GM21515 (cell line): ENCODE data around the gene INVS.
"Not testable (repeated sequence)": the region's sequence is repeated elsewhere in the genome, so short reads cannot be mapped to it uniquely, and the experiment has no call there.

Source experiments
- ATAC-seq: cut with Tn5 transposase; IDR thresholded peaks from one replicate; pipeline ENCODE4 v1.9.1; 2021; ENCODE audit not compliant: unreplicated experiment

INVS gene

DNA sequence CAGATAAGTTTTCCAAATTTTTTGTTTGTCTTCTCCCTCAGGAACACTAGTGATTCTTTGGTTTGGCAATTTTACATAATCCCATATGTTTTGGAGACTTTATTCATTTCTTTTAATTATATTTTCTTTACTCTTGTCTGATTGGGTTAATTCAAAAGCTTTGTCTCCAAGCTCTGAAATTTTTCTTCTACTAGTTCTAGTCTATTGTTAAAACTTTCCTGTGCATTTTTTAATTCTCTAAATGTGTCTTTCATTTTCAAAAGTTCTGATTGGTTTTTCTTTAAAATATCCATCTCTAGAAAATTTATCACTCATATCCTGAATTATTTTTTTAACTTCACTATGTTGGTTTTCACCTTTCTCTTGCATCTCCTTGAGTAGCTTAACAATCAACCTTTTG lies 92.2 kb downstream of the INVS start:
- no peak for ATAC-seq

DNA sequence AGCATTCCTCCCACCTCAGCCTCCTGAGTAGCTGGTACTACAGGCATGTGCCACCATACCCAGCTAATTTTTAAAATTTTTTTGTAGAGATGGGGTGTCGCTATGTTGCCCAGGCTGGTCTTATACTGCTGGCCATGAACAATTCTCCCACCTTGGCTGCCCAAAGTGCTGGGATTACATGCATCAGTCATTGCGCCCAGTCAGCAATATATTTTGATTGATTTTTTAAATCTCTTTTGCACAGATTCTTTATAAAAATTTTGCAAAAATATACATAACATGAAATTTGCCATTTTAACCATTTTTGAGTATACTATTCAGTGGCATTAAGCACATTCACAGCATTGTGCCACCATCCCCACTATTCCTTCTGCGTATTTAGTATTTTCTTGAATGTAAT lies 94.0 kb downstream of the INVS start:
- no peak for ATAC-seq

GRCh38 chr9:100196215-100196614 lies 97.2 kb downstream of the INVS start:
- ATAC-seq: no peak

GRCh38 chr9:100196828-100197227 lies 97.8 kb downstream of the INVS start:
- no peak for ATAC-seq

DNA sequence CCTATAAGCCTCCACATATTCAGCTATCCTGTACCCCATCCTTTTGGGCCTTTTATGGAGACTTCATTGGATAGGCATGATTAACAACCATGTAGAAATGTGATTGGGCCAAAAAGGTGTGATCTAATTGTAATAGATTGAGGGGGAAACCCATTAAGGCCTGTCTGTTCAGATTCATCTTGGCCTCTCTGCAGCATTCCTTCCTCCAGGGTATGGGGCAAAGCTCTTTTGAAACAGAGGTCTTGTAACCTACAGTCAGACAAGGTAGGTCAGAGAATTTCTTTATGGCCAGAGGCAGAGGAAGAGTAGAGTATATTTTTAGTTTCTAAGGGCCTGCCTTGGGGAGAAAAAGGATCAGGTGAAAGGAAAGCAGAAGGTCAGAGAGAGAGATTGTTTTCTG lies 98.5 kb downstream of the INVS start:
- ATAC-seq: no peak

GRCh38 chr9:100202806-100203205 lies 103.8 kb downstream of the INVS start:
- ATAC-seq: no peak

DNA sequence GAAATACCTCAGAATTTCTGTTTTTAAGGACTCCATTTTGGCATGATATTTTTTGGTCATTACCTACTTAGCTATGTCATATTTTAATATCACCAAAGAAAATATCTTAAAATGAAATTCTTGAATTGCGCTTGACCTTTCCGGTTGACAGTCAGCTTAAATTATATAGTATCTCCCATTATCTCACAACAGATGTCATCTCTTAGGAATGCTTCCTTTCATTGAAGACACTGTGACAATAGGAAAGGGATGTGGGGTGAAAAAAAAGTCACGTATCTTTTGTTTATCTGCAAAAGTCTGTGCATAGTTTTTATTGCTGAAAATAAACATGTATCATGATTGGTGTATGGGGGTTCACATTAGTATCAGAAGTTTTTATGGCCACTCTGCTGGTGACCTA lies 105.8 kb downstream of the INVS start:
- ATAC-seq: no peak

DNA sequence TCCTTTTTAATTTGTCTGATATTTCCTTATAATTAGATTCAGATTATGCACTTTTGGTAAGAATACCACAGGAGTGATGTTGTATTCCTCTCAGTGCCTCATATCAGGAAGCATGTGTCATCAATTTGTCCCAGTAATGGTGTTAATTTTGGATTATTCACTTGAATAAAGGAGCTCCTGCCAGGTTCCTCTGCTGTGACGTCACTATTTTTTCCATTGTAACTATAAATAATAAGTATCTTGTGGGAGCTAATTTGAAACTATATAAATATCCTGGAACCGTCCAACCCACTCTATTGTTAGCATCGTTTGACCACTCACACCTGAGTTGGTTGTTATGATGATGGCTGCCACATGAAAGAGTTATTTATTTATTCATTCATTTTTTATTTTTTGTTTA lies 107.9 kb downstream of the INVS start:
- ATAC-seq: no peak

GRCh38 chr9:100208673-100209072 lies 109.6 kb downstream of the INVS start:
- no peak for ATAC-seq

DNA sequence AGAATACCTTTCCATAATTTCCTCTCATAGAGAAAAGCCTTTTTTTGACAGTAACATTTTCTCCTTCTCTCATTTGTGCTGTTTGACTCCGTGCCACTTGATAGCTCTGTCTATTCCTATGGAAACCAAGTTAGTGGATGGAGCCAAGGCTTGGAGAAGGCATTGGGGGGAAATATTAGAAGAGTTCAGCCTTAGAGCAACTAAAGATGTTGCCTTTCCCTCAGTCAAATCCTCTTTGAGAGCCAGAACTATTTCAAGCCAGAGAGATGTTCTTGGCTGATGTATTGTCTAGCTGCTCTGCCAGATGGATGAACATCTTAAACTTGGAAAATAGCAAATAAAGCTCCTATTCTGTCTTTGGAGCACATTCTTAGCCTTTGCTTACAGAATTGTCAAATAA lies 112.4 kb downstream of the INVS start:
- ATAC-seq: no peak

DNA sequence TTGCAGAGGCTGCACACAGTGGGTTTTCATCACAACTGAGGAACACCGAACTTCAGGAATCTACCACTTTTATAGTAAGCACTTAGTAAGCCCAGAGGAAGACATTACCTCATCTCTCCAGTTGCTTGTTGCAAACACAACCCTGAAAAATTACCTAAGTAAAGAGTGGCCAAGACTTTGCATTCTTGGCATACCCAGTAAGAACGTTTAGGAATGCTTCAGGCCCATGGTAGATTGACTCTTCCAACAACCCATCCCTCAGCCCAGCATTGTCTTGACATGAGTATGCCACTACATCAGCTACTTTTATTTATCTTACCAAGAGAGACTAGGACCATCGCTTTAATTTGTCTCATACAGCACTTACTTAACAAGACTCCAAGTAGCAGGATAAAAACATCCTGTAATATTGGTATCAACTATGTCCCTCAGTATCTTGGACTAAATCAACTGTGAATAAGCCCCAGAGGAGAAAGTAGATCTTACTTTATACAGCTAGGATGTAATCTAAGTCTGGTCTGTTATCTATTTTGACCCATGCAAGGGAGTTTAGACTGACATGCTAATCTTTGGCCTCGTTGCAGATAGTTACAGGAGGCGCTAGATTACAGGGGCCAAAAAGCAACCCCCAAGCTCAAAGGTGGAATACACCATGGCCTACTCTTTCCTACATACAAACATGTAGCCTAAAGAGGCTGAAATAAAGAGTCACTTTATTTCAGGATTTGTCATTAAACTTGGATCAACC lies 114.9 kb downstream of the INVS start:
- ATAC-seq: no peak

DNA sequence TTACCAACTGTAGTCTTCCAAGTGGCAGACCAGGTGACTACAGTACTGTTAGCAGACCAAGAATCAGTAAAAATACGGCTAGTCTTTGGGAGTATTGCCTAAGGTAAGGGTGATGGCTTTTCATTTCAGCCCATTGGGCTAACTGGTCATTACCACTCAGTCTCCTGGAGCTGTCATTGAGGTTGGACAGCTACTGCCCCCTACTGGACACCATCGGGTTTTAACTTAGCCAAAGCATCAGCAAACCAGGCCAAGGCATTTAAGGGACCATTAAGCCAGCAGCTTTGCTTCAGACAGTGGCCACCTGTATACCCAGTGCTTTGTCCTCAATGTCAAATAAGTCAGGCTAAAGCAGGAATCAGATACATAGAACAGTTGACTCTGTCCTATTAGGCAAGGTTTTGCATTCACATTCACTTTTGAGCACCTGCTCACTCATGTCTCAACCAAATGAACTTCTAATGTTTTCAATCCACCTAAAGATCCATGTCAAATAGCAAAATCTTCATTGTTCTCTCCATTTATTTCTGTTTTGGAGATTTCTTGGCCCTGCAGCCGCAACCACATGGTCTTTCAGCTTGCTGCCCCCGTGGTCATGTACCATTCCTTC lies 117.2 kb downstream of the INVS start:
- peak; percentile 69 for ATAC-seq

- ATAC-seq: no peak
These were observed 118.5 kb downstream of the INVS start for GRCh38 chr9:100217536-100217935.

DNA sequence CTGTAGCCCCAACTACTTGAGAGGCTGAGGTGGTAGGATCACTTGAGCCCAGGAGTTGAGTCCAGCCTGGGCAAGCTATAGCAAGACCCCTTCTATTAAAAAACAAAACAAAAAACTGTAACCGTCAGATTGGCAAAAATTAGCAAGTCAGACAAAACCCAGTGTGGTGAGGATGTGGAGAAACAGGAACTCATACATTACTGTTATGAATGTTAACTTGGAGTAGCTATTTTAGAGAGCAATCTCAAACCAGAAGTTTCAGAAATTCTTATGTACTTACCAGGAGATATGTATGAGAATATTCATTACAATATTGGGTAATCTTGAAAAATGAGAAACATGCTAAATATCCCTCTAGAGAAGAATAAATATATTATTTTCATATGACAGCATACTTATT lies 120.3 kb downstream of the INVS start:
- ATAC-seq: peak; percentile 72

GRCh38 chr9:100220936-100221335 lies 121.9 kb downstream of the INVS start:
- no peak for ATAC-seq

DNA sequence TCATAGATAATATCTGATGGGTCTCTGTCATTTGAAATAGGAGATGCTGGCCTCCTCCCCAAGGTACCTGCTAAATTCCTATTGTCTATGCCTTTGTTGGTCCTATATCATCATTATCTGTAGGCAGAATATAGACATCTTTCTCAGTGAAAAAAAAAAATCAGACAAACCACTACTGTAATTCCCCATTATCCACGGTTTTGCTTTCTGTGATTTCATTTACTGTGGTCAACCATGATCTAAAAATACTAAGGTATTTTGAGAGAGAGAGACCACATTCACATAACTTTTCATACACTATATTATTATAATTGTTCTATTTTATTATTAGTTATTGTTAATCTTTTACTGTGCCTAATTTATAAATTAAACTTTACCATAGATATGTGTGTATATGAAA lies 122.5 kb downstream of the INVS start:
- ATAC-seq: no peak

GRCh38 chr9:100222674-100223073 lies 123.6 kb downstream of the INVS start:
- ATAC-seq: no peak

- no peak for ATAC-seq
These were observed 128.6 kb downstream of the INVS start for GRCh38 chr9:100227636-100228035.

DNA sequence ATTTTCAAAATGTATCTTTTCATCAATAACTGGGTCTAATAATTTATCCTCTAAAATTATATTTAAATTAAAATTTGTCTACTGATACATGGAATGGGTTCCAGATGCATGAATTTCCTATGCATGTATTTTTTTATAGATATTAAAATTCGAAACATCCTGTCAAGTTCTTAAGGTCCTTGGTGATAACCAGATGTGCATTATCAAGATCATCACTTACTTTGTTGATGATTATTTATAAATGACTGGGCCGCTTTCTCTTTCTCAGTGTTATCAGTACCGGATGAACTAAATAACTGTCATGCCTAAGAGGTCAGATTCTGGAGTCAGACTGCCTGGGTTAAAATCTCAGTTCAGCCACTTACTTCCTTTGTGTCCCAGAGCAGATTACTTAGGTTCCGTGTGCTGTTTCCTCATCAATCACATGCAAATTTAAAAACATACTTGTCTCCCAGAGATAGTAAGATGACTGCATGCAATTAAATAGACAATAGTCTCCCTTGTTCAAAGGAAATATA lies 129.4 kb downstream of the INVS start:
- no peak for ATAC-seq

DNA sequence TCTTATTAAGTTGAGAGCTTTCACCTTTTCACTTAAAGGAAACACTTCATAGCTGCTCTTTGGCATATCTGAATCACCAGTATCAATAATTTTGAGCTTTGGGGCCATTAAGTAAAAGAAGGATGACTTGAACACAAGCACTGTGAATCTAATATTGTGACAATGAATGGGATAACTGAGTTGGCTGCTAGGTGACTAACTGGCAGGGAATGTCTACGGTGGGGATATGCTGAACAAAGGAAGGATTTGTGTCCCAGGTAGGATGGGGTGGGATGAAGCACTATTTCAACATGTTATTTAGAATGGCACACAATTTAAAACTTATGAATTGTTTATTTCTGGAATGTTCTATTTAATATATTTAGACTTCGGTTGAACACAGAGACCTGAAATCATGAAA lies 130.1 kb downstream of the INVS start:
- ATAC-seq: no peak

GRCh38 chr9:100229561-100229960 lies 130.5 kb downstream of the INVS start:
- ATAC-seq: no peak

DNA sequence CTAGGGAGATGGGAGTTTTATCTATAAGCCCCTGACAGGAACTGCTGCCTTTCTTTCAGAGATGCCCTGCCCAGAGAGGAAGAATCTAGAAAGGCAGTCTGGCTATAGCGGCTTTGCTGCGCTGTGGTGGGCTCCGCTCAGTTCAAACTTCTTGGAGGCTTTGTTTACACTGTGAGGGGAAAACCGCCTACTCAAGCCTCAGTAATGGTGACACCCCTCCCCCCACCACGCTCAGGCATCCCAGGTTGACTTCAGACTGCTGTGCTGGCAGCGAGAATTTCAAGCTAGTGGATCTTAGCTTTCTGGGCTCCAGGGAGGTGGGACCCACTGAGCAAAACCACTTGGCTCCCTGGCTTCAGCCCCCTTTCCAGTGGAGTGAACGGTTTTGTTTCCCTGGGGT lies 137.9 kb downstream of the INVS start:
- ATAC-seq: not testable (repeated sequence)

DNA sequence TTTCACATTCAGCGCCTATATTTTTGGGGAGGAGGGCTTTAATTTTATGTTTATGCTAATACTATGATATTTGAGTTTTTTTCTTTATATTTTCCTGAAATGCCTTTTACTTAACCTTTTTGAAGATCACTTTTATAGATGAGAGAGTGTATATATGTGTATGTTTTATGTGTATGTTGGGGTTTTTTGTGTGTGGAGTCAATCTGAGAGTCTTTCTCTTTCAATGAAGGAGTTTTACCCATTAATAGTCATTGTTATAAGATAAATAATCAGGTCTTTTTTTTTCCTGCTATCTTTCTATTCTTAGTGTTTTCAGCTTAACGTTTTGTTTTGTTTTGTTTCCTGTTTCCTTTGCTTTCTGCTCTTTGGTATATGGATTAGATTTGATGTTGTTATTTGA lies 141.5 kb downstream of the INVS start:
- no peak for ATAC-seq
